A673 (cell line): ENCODE results near the gene UBE2J2. TPM values are rescaled to one million over a fixed set of nuclear protein-coding genes. Genes with fewer than 3 reads are reported as not detected.

Experiments used
- BruUV-seq: library from RNA; stranded (reverse); fragments of 400-500 nt; replicated peaks from 2 replicates; lab custom pipeline; 2021; lab: Mats Ljungman, UMichigan
- CTCF ChIA-PET: fragments of 300-600 bp; sonication (Branson Sonifier 250); formaldehyde crosslinking; loops from one replicate; lab custom pipeline; 2022; ENCODE audit warnings: antibody characterized with exemption; lab: Charles Lee
- POLR2A ChIA-PET: fragments of 300-600 bp; sonication (Branson Sonifier 250); formaldehyde crosslinking; loops from one replicate; lab custom pipeline; 2022; ENCODE audit warnings: antibody characterized with exemption; ENCODE audit not compliant: low non-redundant PET; lab: Charles Lee
- DNase-seq: peaks from one replicate; pipeline ENCODE4 v3.0.0-alpha.2; 2015; ENCODE audit warnings: low spot score
- H3K27ac ChIP-seq: fragments of 200-600 bp; sonication (generic); 2 replicates; pipeline ENCODE4 v1.5.1; 2016; ENCODE audit warnings: mixed run types, low read depth, mild to moderate bottlenecking, mixed read lengths, antibody characterized with exemption, low read length; ENCODE audit not compliant: poor library complexity, severe bottlenecking
- H3K27me3 ChIP-seq: fragments of 200-600 bp; sonication (generic); replicated peaks from 2 replicates; pipeline ENCODE4 v1.6.1; 2017; ENCODE audit warnings: mixed run types, low read depth, mild to moderate bottlenecking, mixed read lengths, antibody characterized with exemption, low read length; ENCODE audit not compliant: insufficient read depth, poor library complexity
- H3K36me3 ChIP-seq: fragments of 200-600 bp; sonication (generic); 2 replicates; pipeline ENCODE4 v1.6.1; 2016; ENCODE audit warnings: mixed run types, mild to moderate bottlenecking, mixed read lengths, antibody characterized with exemption, low read length; ENCODE audit not compliant: insufficient read depth, poor library complexity, severe bottlenecking
- H3K4me1 ChIP-seq: fragments of 200-600 bp; sonication (generic); 2 replicates; pipeline ENCODE4 v1.6.1; 2017; ENCODE audit warnings: mixed run types, mild to moderate bottlenecking, mixed read lengths, antibody characterized with exemption, low read length; ENCODE audit not compliant: insufficient read depth, poor library complexity, severe bottlenecking
- H3K4me3 ChIP-seq: fragments of 200-600 bp; sonication (generic); 2 replicates; pipeline ENCODE4 v1.5.1; 2016; ENCODE audit warnings: low read depth, mixed run types, mild to moderate bottlenecking, mixed read lengths, low read length; ENCODE audit not compliant: poor library complexity, severe bottlenecking
- H3K9me3 ChIP-seq: fragments of 200-600 bp; sonication (generic); 2 replicates; pipeline ENCODE4 v1.6.1; 2016; ENCODE audit warnings: mixed run types, low read depth, mild to moderate bottlenecking, mixed read lengths, antibody characterized with exemption, low read length; ENCODE audit not compliant: poor library complexity, severe bottlenecking
- EZH2 ChIP-seq: fragments of 200-600 bp; sonication (generic); IDR thresholded peaks from 2 replicates; pipeline ENCODE4 v1.6.1; 2017; ENCODE audit warnings: borderline replicate concordance, low read depth, mild to moderate bottlenecking, mixed read lengths, antibody characterized with exemption, low read length; ENCODE audit not compliant: poor library complexity, severe bottlenecking
- intact Hi-C: fragments of 100-400 bp; cut with micrococcal nuclease; formaldehyde crosslinking; loops from one replicate; pipeline ENCODE4 v1.10.0; 2022; ENCODE audit not compliant: unreplicated experiment
- total RNA-seq: library from RNA; stranded (reverse); gene quantifications from 2 replicates; pipeline ENCODE4 v1.2.3, GENCODE V29; 2021
- TF ChIP-seq, protein P1 (sequence below): fragments of 300-800, 200-600 bp; sonication (generic); conservative IDR thresholded peaks from 2 replicates; pipeline ENCODE4 v1.5.1; 2017; ENCODE audit warnings: low read depth, mild to moderate bottlenecking, antibody characterized with exemption, low read length, moderate library complexity, mixed read lengths

UBE2J2 gene
- total RNA-seq, 1 experiment from 2014 or later = 92.8 TPM

DNA sequence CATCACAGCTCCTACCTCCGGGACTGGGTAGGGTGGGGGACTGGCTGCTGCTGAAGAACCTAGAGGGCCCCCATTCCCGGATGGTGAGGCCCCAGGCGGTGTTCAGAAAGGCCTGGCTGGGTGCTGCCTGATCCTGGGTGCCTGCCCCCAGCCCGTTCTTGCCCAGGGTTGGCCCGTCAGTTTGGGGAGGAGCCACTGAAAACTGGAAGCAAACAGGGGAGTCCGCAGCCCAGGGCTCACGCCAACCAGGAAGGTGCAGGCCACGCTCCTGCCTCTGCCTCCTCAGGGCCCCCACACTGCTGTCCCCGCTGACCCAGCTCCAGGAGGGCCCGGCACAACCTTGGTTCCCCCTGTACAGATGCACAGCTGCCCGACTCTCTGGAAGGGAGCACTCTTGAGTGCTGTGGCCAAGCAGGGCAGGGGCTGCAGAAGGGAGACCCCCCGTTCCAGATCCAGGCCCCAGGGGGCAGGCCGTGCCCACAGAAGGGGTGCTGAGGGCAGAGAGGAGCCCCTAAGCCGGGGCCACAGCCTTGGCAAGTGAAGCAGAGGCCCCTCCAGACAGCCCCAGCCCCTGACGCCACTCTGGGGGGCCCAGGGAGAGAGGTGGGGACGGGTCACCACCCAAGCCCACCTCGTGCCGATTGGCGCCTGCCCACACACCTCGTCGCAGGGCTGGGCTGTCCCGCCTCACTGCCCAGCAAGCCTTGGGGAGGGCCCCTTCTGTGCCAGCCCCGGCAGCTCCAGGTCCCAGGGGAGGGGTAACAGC is 32.6 kb downstream of the UBE2J2 start:
- CTCF ChIA-PET = no interaction called here
- TF ChIP-seq EZH2 = no peak
- TF ChIP-seq, protein P1, sequence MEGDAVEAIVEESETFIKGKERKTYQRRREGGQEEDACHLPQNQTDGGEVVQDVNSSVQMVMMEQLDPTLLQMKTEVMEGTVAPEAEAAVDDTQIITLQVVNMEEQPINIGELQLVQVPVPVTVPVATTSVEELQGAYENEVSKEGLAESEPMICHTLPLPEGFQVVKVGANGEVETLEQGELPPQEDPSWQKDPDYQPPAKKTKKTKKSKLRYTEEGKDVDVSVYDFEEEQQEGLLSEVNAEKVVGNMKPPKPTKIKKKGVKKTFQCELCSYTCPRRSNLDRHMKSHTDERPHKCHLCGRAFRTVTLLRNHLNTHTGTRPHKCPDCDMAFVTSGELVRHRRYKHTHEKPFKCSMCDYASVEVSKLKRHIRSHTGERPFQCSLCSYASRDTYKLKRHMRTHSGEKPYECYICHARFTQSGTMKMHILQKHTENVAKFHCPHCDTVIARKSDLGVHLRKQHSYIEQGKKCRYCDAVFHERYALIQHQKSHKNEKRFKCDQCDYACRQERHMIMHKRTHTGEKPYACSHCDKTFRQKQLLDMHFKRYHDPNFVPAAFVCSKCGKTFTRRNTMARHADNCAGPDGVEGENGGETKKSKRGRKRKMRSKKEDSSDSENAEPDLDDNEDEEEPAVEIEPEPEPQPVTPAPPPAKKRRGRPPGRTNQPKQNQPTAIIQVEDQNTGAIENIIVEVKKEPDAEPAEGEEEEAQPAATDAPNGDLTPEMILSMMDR = no peak

DNA sequence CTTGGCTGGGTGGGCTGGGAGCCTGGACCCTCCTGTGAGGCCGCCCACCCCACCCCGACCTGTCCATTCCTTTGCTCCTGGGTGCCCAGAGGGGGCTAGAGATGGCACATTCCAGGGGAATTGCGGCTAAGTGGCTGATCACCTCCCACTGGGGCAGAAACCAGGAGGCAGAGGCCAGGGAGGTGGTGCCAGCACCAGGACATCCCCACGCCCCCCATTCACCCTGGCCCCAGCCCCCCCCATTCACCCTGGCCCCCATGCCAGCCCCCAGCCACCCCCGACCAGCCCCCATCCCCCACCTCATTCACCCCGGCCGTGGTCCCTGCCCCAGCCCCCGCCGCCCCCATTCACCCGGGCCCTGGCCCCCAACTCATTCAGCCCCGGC is 33.3 kb downstream of the UBE2J2 start:
- CTCF ChIA-PET = no interaction called here
- no peaks in the 10 kb centered on the region for H3K36me3 ChIP-seq
- intact Hi-C loops = no loop called here
- POLR2A ChIA-PET = no interaction called here
- no peak for DNase-seq
- no peaks in the 10 kb centered on the region for H3K4me1 ChIP-seq
- BruUV-seq = no TSS peak
- no peak for TF ChIP-seq EZH2
- TF ChIP-seq, protein P1 = no peak
- H3K9me3 ChIP-seq = no peaks in the 10 kb centered on the region
- no peak overlapping the region for H3K4me3 ChIP-seq
- no peak overlapping the region for H3K27ac ChIP-seq
- no peaks in the 10 kb centered on the region for H3K27me3 ChIP-seq

More for the DNA sequence above, 32.6 kb downstream of the UBE2J2 start:
- intact Hi-C loops = no loop called here
- Histone ChIP-seq H3K27ac (no peak overlapping the region), H3K27me3 (no peaks in the 10 kb centered on the region), H3K4me3 (no peak overlapping the region), H3K4me1 (no peaks in the 10 kb centered on the region), H3K9me3 (no peaks in the 10 kb centered on the region), H3K36me3 (no peaks in the 10 kb centered on the region)
- DNase-seq = no peak
- BruUV-seq = no TSS peak
- POLR2A ChIA-PET = no interaction called here

DNA sequence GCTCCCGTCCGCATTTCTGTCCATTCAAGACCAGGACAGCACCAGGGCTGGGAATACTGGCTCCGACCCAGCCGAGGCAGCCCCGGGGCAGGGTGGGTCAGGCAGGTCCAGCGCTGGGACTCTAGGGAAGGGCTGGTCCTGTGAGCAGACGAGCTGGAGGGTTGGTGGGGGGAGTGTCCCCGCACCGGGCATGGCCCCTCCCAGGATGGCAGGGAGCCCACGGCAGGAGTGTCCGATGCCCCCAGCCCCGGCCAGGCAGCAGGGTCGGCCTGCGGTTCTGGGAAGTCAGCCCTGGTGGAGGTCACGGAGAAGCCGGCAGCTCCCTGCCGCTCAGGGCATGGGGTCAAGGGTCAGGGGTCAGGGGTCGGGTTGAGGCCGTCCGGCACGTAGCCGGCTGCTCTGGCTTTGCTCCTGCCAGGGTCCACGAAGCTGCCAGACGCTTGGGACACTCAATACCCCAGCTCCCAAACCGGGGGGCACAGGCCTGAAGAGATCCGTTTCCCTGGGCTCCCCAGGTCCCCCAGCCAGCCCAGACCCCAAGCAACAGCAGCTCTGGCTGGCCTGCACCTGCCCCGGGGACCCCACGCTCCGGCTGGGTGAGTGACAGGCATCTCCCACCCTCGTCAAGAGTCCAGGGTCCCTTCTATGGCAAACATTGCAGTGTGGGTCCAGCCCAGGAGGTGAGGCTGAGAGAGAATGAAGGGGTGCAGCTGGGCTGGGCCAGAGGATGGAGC is 33.9 kb downstream of the UBE2J2 start:
- POLR2A ChIA-PET = no interaction called here
- no peak overlapping the region for H3K27ac ChIP-seq
- CTCF ChIA-PET = no interaction called here
- no peak for DNase-seq
- H3K36me3 ChIP-seq = peaks cover 3% of the 10 kb centered on the region
- H3K9me3 ChIP-seq = no peaks in the 10 kb centered on the region
- no peaks in the 10 kb centered on the region for H3K4me1 ChIP-seq
- no TSS peak for BruUV-seq
- H3K27me3 ChIP-seq = no peaks in the 10 kb centered on the region
- TF ChIP-seq, protein P1 = no peak
- intact Hi-C loops = no loop called here
- H3K4me3 ChIP-seq = no peak overlapping the region
